ENCODE data around the gene TRA2A. TPM values are rescaled to one million over a fixed set of nuclear protein-coding genes. Genes with fewer than 3 reads are reported as not detected.

Gene TRA2A
- total and polyA plus RNA-seq, 9 of the 15 experiments (the other 6 are each of a cell fraction or from before 2014, with no cell fraction given): 22.7 to 210 (median 73.9) TPM

- no peak for TF ChIP-seq ARID4B (CRISPR knock-in tag; IDR thresholded peaks at IDR 0.05)
- no peak for TF ChIP-seq HMGN3 (IDR thresholded peaks at IDR 0.05; ENCODE audit: borderline replicate concordance, extremely low read depth, insufficient read length, low read depth, low read length)
- TF ChIP-seq SNIP1 (IDR thresholded peaks at IDR 0.05; ENCODE audit: low read depth): no peak
- no peak for TF ChIP-seq STAT5A (IDR thresholded peaks at IDR 0.05; ENCODE audit: borderline replicate concordance, low read length)
- no peak for TF ChIP-seq CTBP1 (IDR thresholded peaks at IDR 0.05; ENCODE audit: borderline replicate concordance)
- peak; percentile 78 for TF ChIP-seq DACH1 (IDR thresholded peaks at IDR 0.05; ENCODE audit: partially characterized antibody)
- no peak for TF ChIP-seq YBX1 (IDR thresholded peaks at IDR 0.05)
- no peak for TF ChIP-seq ILF3 (IDR thresholded peaks at IDR 0.05; ENCODE audit: borderline replicate concordance)
- TF ChIP-seq STAG1 (CRISPR knock-in tag; IDR thresholded peaks at IDR 0.05; ENCODE audit: borderline replicate concordance): no peak
- TF ChIP-seq SRSF7 (optimal IDR thresholded peaks at IDR 0.05; ENCODE audit: low read depth, low read length): no peak
- TF ChIP-seq, protein P1, sequence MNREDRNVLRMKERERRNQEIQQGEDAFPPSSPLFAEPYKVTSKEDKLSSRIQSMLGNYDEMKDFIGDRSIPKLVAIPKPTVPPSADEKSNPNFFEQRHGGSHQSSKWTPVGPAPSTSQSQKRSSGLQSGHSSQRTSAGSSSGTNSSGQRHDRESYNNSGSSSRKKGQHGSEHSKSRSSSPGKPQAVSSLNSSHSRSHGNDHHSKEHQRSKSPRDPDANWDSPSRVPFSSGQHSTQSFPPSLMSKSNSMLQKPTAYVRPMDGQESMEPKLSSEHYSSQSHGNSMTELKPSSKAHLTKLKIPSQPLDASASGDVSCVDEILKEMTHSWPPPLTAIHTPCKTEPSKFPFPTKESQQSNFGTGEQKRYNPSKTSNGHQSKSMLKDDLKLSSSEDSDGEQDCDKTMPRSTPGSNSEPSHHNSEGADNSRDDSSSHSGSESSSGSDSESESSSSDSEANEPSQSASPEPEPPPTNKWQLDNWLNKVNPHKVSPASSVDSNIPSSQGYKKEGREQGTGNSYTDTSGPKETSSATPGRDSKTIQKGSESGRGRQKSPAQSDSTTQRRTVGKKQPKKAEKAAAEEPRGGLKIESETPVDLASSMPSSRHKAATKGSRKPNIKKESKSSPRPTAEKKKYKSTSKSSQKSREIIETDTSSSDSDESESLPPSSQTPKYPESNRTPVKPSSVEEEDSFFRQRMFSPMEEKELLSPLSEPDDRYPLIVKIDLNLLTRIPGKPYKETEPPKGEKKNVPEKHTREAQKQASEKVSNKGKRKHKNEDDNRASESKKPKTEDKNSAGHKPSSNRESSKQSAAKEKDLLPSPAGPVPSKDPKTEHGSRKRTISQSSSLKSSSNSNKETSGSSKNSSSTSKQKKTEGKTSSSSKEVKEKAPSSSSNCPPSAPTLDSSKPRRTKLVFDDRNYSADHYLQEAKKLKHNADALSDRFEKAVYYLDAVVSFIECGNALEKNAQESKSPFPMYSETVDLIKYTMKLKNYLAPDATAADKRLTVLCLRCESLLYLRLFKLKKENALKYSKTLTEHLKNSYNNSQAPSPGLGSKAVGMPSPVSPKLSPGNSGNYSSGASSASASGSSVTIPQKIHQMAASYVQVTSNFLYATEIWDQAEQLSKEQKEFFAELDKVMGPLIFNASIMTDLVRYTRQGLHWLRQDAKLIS (CRISPR knock-in tag; IDR thresholded peaks at IDR 0.05): no peak
- no peak for TF ChIP-seq ZNF174 (CRISPR knock-in tag; IDR thresholded peaks at IDR 0.05)
- no peak for TF ChIP-seq CHD4 (IDR thresholded peaks at IDR 0.05; ENCODE audit: insufficient read depth, insufficient replicate concordance, low read depth, low read length, poor library complexity, severe bottlenecking)
- TF ChIP-seq NCOA6 (IDR thresholded peaks at IDR 0.05): peak; percentile 18; the same call in 1 of the 2 replicates
- no peak for TF ChIP-seq MED1 (CRISPR knock-in tag; IDR thresholded peaks at IDR 0.05; ENCODE audit: borderline replicate concordance)
- TF ChIP-seq BMI1 (IDR thresholded peaks at IDR 0.05; ENCODE audit: low read length): no peak
- TF ChIP-seq SMARCE1 (IDR thresholded peaks at IDR 0.05): peak; percentile 63; the same call in 1 of the 2 replicates
Observed at GRCh38 chr7:23474829-23475575, 56.8 kb downstream of the TRA2A start (continued).

All from K562 (cell line).